ENCODE results near the gene ITGA11. TPM values are rescaled to one million over a fixed set of nuclear protein-coding genes. Genes with fewer than 3 reads are reported as not detected.

ITGA11 gene
- total and polyA plus RNA-seq, 2 of the 13 experiments (the other 11 are each of a cell fraction or from before 2014, with no cell fraction given): not detected

- no peak for TF ChIP-seq ZNF678 (CRISPR knock-in tag; IDR thresholded peaks at IDR 0.05)
Measured at GRCh38 chr15:68413363-68414205, 18.4 kb downstream of the ITGA11 start (continued).

- ChIA-PET CTCF (ENCODE audit: low intra/inter-chr PET ratio, low total read pairs) (no interaction called here), POLR2A (no interaction called here)
- intact Hi-C loops (cut with micrococcal nuclease; ENCODE audit: unreplicated experiment) (no loop called here), in situ Hi-C loops (cut with HindIII; ENCODE audit: extremely low pct_ligation_motif_present, low pct_unique_long_range_greater_than_20kb) (no loop called here)
- Histone ChIP-seq H3K9me3 (ENCODE audit: low read length) (no peaks in the 10 kb centered on the region), H3K4me2 (ENCODE audit: low read depth, low read length) (no peak overlapping the region), H3K27me3 (ENCODE audit: control insufficient read depth in 1 of 2, insufficient read depth in 2 of 2, low read length in 2 of 2) (peaks cover 4 to 28% of the 10 kb centered on the region in 2 experiments; a peak in 3 of 5 replicates), H3K36me3 (replicated peaks in 1 of 2; ENCODE audit: control insufficient read depth in 1 of 2, insufficient read depth in 2 of 2, low read length in 2 of 2) (no peaks in the 10 kb centered on the region), H2AFZ (ENCODE audit: low read length) (no peak overlapping the region), H3K9ac (ENCODE audit: insufficient read depth, low read depth, low read length) (no peak overlapping the region), H4K20me1 (ENCODE audit: insufficient read depth, low read length) (no peaks in the 10 kb centered on the region), H3K79me2 (ENCODE audit: insufficient read depth, low read length) (no peaks in the 10 kb centered on the region), H3K27ac (ENCODE audit: extremely low read length, insufficient read depth, low read length) (no peak overlapping the region), H3K4me3 (replicated peaks in 1 of 3; ENCODE audit: insufficient read depth in 1 of 3, low read depth in 2 of 3, low read length in 3 of 3) (no peak overlapping the region), H3K4me1 (ENCODE audit: insufficient read depth, low read length) (no peaks in the 10 kb centered on the region)
- 22% methylated on average over 5 of the region's 8 CpGs for WGBS (ENCODE audit: low lambda C conversion rate)
- no peak for DNase-seq (ENCODE audit: low spot score)
- TF ChIP-seq ZNF713 (CRISPR knock-in tag; IDR thresholded peaks at IDR 0.05) (no peak), NAIF1 (CRISPR knock-in tag; IDR thresholded peaks at IDR 0.05; ENCODE audit: borderline replicate concordance) (no peak), BORCS8-MEF2B (CRISPR knock-in tag; IDR thresholded peaks at IDR 0.05) (no peak), PAWR (CRISPR knock-in tag; IDR thresholded peaks at IDR 0.05; ENCODE audit: borderline replicate concordance) (no peak), ATF6 (CRISPR knock-in tag; conservative IDR thresholded peaks at IDR 0.05) (no peak), NFRKB (IDR thresholded peaks at IDR 0.05) (no peak), ZNF496 (CRISPR knock-in tag; IDR thresholded peaks at IDR 0.05; ENCODE audit: insufficient replicate concordance) (no peak), CBX2 (IDR thresholded peaks at IDR 0.05; ENCODE audit: low read depth, low read length) (no peak), CBX2 (CRISPR knock-in tag; IDR thresholded peaks at IDR 0.05; ENCODE audit: low read depth) (no peak), MBNL3 (CRISPR knock-in tag; conservative IDR thresholded peaks at IDR 0.05) (no peak), CSRNP2 (CRISPR knock-in tag; conservative IDR thresholded peaks at IDR 0.05; ENCODE audit: low read depth) (no peak), ZNF20 (CRISPR knock-in tag; IDR thresholded peaks at IDR 0.05) (no peak), ATF5 (CRISPR knock-in tag; IDR thresholded peaks at IDR 0.05; ENCODE audit: low read depth) (no peak)
- no TSS peak for BruUV-seq (replicated peaks)
- no peak for FAIRE-seq
- no peak for ATAC-seq
Measured at GRCh38 chr15:68412218-68412617, 19.7 kb downstream of the ITGA11 start.
